ENCODE measurements around the gene TGM6.

Gene TGM6

GRCh38 chr20:2358006-2358405 is 22.7 kb upstream of the TGM6 start:
- TF ChIP-seq ESRRG (CRISPR knock-in tag; IDR thresholded peaks at IDR 0.05) (no peak), ARNTL (CRISPR knock-in tag; IDR thresholded peaks at IDR 0.05; ENCODE audit: borderline replicate concordance, low read depth) (no peak), ZNF565 (CRISPR knock-in tag; conservative IDR thresholded peaks at IDR 0.05; ENCODE audit: low read depth) (no peak), TSHZ2 (CRISPR knock-in tag; IDR thresholded peaks at IDR 0.05) (no peak), ISL1 (CRISPR knock-in tag; IDR thresholded peaks at IDR 0.05) (no peak), ZC3H10 (CRISPR knock-in tag; IDR thresholded peaks at IDR 0.05) (no peak), SNAI2 (CRISPR knock-in tag; IDR thresholded peaks at IDR 0.05) (no peak), CSDC2 (CRISPR knock-in tag; IDR thresholded peaks at IDR 0.05) (no peak)
- ATAC-seq: no peak

GRCh38 chr20:2361035-2361593 is 19.6 kb upstream of the TGM6 start:
- ATAC-seq: no peak
- TF ChIP-seq ZNF8 (CRISPR knock-in tag; IDR thresholded peaks at IDR 0.05) (no peak), POU6F1 (CRISPR knock-in tag; IDR thresholded peaks at IDR 0.05; ENCODE audit: borderline replicate concordance, low read depth) (no peak), GLIS3 (CRISPR knock-in tag; IDR thresholded peaks at IDR 0.05) (no peak), PPARA (CRISPR knock-in tag; IDR thresholded peaks at IDR 0.05; ENCODE audit: borderline replicate concordance) (no peak), ISL1 (CRISPR knock-in tag; IDR thresholded peaks at IDR 0.05) (no peak), ZFP3 (CRISPR knock-in tag; IDR thresholded peaks at IDR 0.05) (no peak), OSR1 (CRISPR knock-in tag; IDR thresholded peaks at IDR 0.05) (no peak), TSHZ2 (CRISPR knock-in tag; IDR thresholded peaks at IDR 0.05) (no peak), BACH2 (CRISPR knock-in tag; IDR thresholded peaks at IDR 0.05; ENCODE audit: borderline replicate concordance) (no peak), CSDC2 (CRISPR knock-in tag; IDR thresholded peaks at IDR 0.05) (no peak), RARB (CRISPR knock-in tag; IDR thresholded peaks at IDR 0.05) (no peak), TCF4 (CRISPR knock-in tag; IDR thresholded peaks at IDR 0.05; ENCODE audit: borderline replicate concordance) (no peak), CSRNP3 (CRISPR knock-in tag; IDR thresholded peaks at IDR 0.05) (no peak)

- no peak for TF ChIP-seq ESRRG (CRISPR knock-in tag; IDR thresholded peaks at IDR 0.05)
- no peak for ATAC-seq
These were observed 17.5 kb upstream of the TGM6 start for GRCh38 chr20:2363187-2363586.

GRCh38 chr20:2363587-2363986 is 17.1 kb upstream of the TGM6 start:
- ATAC-seq: no peak
- TF ChIP-seq ESRRG (CRISPR knock-in tag; IDR thresholded peaks at IDR 0.05): no peak
- no peak for TF ChIP-seq RARB (CRISPR knock-in tag; IDR thresholded peaks at IDR 0.05)
- TF ChIP-seq ZC3H10 (CRISPR knock-in tag; IDR thresholded peaks at IDR 0.05): no peak
- TF ChIP-seq ARNTL (CRISPR knock-in tag; IDR thresholded peaks at IDR 0.05; ENCODE audit: borderline replicate concordance, low read depth): no peak
- no peak for TF ChIP-seq ISL1 (CRISPR knock-in tag; IDR thresholded peaks at IDR 0.05)
- no peak for TF ChIP-seq ZFP30 (CRISPR knock-in tag; IDR thresholded peaks at IDR 0.05)
- TF ChIP-seq ZNF565 (CRISPR knock-in tag; conservative IDR thresholded peaks at IDR 0.05; ENCODE audit: low read depth): no peak
- no peak for TF ChIP-seq BACH2 (CRISPR knock-in tag; IDR thresholded peaks at IDR 0.05; ENCODE audit: borderline replicate concordance)
- no peak for TF ChIP-seq OSR1 (CRISPR knock-in tag; IDR thresholded peaks at IDR 0.05)
- TF ChIP-seq GLIS3 (CRISPR knock-in tag; IDR thresholded peaks at IDR 0.05): no peak
- no peak for TF ChIP-seq POU6F1 (CRISPR knock-in tag; IDR thresholded peaks at IDR 0.05; ENCODE audit: borderline replicate concordance, low read depth)
- no peak for TF ChIP-seq ZNF8 (CRISPR knock-in tag; IDR thresholded peaks at IDR 0.05)
- TF ChIP-seq TSHZ2 (CRISPR knock-in tag; IDR thresholded peaks at IDR 0.05): no peak
- TF ChIP-seq PPARA (CRISPR knock-in tag; IDR thresholded peaks at IDR 0.05; ENCODE audit: borderline replicate concordance): no peak

All from SK-N-SH treated with all-trans-retinoic acid at 6 μM for 48 hours (cell line).